Heart left ventricle (tissue), 16 donors: ENCODE results near the gene GADD45GIP1. TPM values are rescaled to one million over a fixed set of nuclear protein-coding genes. Genes with fewer than 3 reads are reported as not detected.

Experiments used
- ATAC-seq, 4 donors: fragments of 200-7000 bp; cut with Tn5 transposase; one replicate each; pipeline ENCODE4 v1.9.1; 2020 to 2022; ENCODE audit warnings: moderate library complexity in 4 of 4, mild to moderate bottlenecking in 3 of 4, moderate number of reproducible peaks in 1 of 4
- DNase-seq, 5 donors: peaks; one replicate each; pipeline ENCODE4 v3.0.0-alpha.2; 2020
- H3K27ac ChIP-seq, 12 donors: fragments of 200-600 bp; sonication (generic) in 4 of 12; one replicate each; pipeline versions ENCODE4 v1.5.0 to v1.8.0; 2016 to 2022; ENCODE audit warnings: mild to moderate bottlenecking in 2 of 12
- H3K27me3 ChIP-seq, 9 donors: fragments of 200-600 bp; sonication (generic) in 2 of 9; one replicate each; pipeline versions ENCODE4 v1.5.1 to v1.8.0; 2016 to 2022; ENCODE audit warnings: mild to moderate bottlenecking in 3 of 9
- H3K36me3 ChIP-seq, 9 donors: fragments of 200-600 bp; sonication (generic) in 2 of 9; one replicate each; pipeline versions ENCODE4 v1.5.0 to v1.8.0; 2018 to 2022; ENCODE audit warnings: mild to moderate bottlenecking in 2 of 9
- H3K4me1 ChIP-seq, 12 donors: fragments of 200-600 bp; sonication (generic) in 4 of 12; one replicate each; pipeline versions ENCODE4 v1.5.0 to v1.8.0; 2016 to 2022; ENCODE audit warnings: mild to moderate bottlenecking in 3 of 12
- H3K4me3 ChIP-seq, 12 donors: fragments of 200-600 bp; sonication (generic) in 4 of 12; one replicate each; pipeline versions ENCODE4 v1.5.0 to v1.8.0; 2017 to 2022; ENCODE audit warnings: mild to moderate bottlenecking in 9 of 12, moderate library complexity in 4 of 12
- H3K9me3 ChIP-seq, 12 donors: fragments of 200-600 bp; sonication (generic) in 4 of 12; one replicate each; pipeline versions ENCODE4 v1.5.0 to v1.8.0; 2016 to 2022; ENCODE audit warnings: mild to moderate bottlenecking in 1 of 12
- CTCF ChIP-seq, 12 donors: fragments of 200-600 bp; sonication (generic) in 4 of 12; IDR thresholded peaks; one replicate each; pipeline versions ENCODE4 v1.5.0 to v1.8.0; 2018 to 2022; ENCODE audit warnings: antibody characterized with exemption in 12 of 12, mild to moderate bottlenecking in 5 of 12
- POLR2A ChIP-seq, 2 donors: fragments of 450-650 bp; IDR thresholded peaks; one replicate each; pipeline ENCODE4 v1.6.1; 2017; ENCODE audit warnings: antibody characterized with exemption in 2 of 2, mild to moderate bottlenecking in 2 of 2, moderate library complexity in 2 of 2
- WGBS, 4 donors: extraction: QIAGEN DNeasy Blood & Tissue Kit in 2 of 4; methylation state at CpG; one replicate each; pipeline versions ENCODE4 v1.1.5 to v1.1.7; 2013 to 2018; 5-methylcytosine and 5-hydroxymethylcytosine counted together
- intact Hi-C, 10 donors: fragments of 100-400 bp; cut with DNase I; formaldehyde crosslinking; loops; one replicate each; pipeline versions ENCODE4 v1.11.1 to v1.14.2; 2022
- microRNA-seq, 4 donors: library from miRNA; unstranded; fragments of <30 nt; microRNA quantifications; one replicate each; pipeline versions ENCODE4 to v1.2.0, GENCODE V29; 2017 to 2020
- polyA plus RNA-seq, 2 donors: library from polyadenylated mRNA; stranded (reverse); fragments of 200-250 nt; gene quantifications; one replicate each; pipeline ENCODE4 v1.2.3, GENCODE V29; 2013
- total RNA-seq, 9 donors: library from RNA; depleted of rRNA in 2 of 9; stranded (reverse); fragments of >200 nt in 2 of 9; fragmentation: NEBNext Ultra II Directional in 3 of 9; extraction: Animal tissue kit (Norgen Biotek cat#: 25700) in 3 of 9; gene quantifications; one replicate each; pipeline versions ENCODE4 v1.1.0 to v1.2.4, GENCODE V29; 2016 to 2023
- donor health status: ischemic (EF 13 %, LVEDD 7.1; RV severe dilation, severe dysfunction).
- donor health status: healthy with polysubstance abuse.
- donor health status: DM: no; HTN: yes; CAD: no.
- donor health status: DM: no; HTN: no; CAD: no.
- donor health status: ischemic (EF 25% LVEDD 6.9; RV normal size, moderate dysfunction).
- donor health status: ischemic (EF 25% LVEDD 5.7; RV mildly dilated, moderate dysfunction).
- donor health status: healthy.
- donor health status: DM: yes; HTN: yes; CAD: no.
- donor health status: ischemic (EF 35%, LVEDD 5.7; RV mildly dilated, moderate dysfunction).
- donor health status: nonischemic (EF 11% LVEDD 7.7; RV severe dilation, severe dysfunction).
- donor health status: DM: yes; HTN: yes; CAD: no.
- donor health status: PGD.
- donor health status: ischemic (EF 29% LVEDD 5.4; RV normal size, mild dysfunction).
- donor health status: nonischemic (EF 23%, LVEDD 6.1; RV moderate dilation, normal function).

Gene GADD45GIP1
- total and polyA plus RNA-seq, 11 donors = 17.2 to 119 (median 30.4) TPM

GRCh38 chr19:12907166-12907565, 49.9 kb downstream of the GADD45GIP1 start:
- peaks cover 0 to 1% (median under 1%) of the 10 kb centered on the region in 12 donors for H3K4me1 ChIP-seq
- no peaks in the 10 kb centered on the region for H3K9me3 ChIP-seq
- H3K4me3 ChIP-seq = no peak overlapping the region
- no peaks in the 10 kb centered on the region for H3K27me3 ChIP-seq
- no peak overlapping the region for H3K27ac ChIP-seq
- ATAC-seq = peak in 1 of 4 donors; percentile 48
- H3K36me3 ChIP-seq = no peaks in the 10 kb centered on the region
- no peak for DNase-seq
- TF ChIP-seq CTCF (IDR thresholded peaks at IDR 0.05) (no peak), POLR2A (IDR thresholded peaks at IDR 0.05) (no peak)
- 89 to 94% (median 92%) methylated on average over 9 of the region's 9 CpGs for WGBS, 4 donors
- intact Hi-C loops = no loop called here

Small RNAs within 50 kb of the gene (microRNA-seq; reads per million reads assigned to microRNA genes)
- gene MIR5695 (0 reads per million in 4 donors), gene MIR6515 (0.77 to 2.6 (median 1.4) reads per million in 4 donors)

Other genes with a start within 250 kb of the GADD45GIP1 start
- gene TNPO2, start 233.3 kb downstream of the GADD45GIP1 start, total RNA-seq = 10 to 100 TPM; 33.7 to 57.4 (median 42.6) TPM
- gene TNPO2, start 233.3 kb downstream of the GADD45GIP1 start, polyA plus RNA-seq = 10 to 100 TPM; 18.0 to 29.2 TPM
- gene TRIR, start 222.5 kb downstream of the GADD45GIP1 start, total RNA-seq = 100 to 1,000 TPM in 6 of 9 donors, 10 to 100 TPM in 3; 90.4 to 305 (median 118) TPM
- gene TRIR, start 222.5 kb downstream of the GADD45GIP1 start, polyA plus RNA-seq = 100 to 1,000 TPM; 226 to 234 TPM
- gene GET3, start 219.7 kb downstream of the GADD45GIP1 start, total RNA-seq = 10 to 100 TPM; 54.3 to 81.5 (median 61.8) TPM
- gene GET3, start 219.7 kb downstream of the GADD45GIP1 start, polyA plus RNA-seq = 100 to 1,000 TPM in 1 of 2 donors, 10 to 100 TPM in 1; 76.3 to 133 TPM
- not detected for gene BEST2, start 205.4 kb downstream of the GADD45GIP1 start, total RNA-seq
- gene BEST2, start 205.4 kb downstream of the GADD45GIP1 start, polyA plus RNA-seq = not detected
- 10 to 100 TPM; 45.5 to 90.1 (median 62.6) TPM for gene HOOK2, start 181.7 kb downstream of the GADD45GIP1 start, total RNA-seq
- 10 to 100 TPM; 29.9 to 83.5 TPM for gene HOOK2, start 181.7 kb downstream of the GADD45GIP1 start, polyA plus RNA-seq
- 100 to 1,000 TPM in 4 of 9 donors, 10 to 100 TPM in 5; 19.6 to 205 (median 67.6) TPM for gene JUNB, start 165.7 kb downstream of the GADD45GIP1 start, total RNA-seq
- gene JUNB, start 165.7 kb downstream of the GADD45GIP1 start, polyA plus RNA-seq = 10 to 100 TPM; 29.6 to 52.9 TPM
- gene PRDX2, start 155.4 kb downstream of the GADD45GIP1 start, total RNA-seq = 1,000 to 10,000 TPM in 2 of 9 donors, 100 to 1,000 TPM in 7; 435 to 1,432 (median 684) TPM
- 100 to 1,000 TPM; 544 to 645 TPM for gene PRDX2, start 155.4 kb downstream of the GADD45GIP1 start, polyA plus RNA-seq
- gene THSD8, start 155.2 kb downstream of the GADD45GIP1 start, total RNA-seq = 1 to 10 TPM in 7 of 9 donors, not detected in 2; 1.2 to 6.8 (median 2.2) TPM
- gene THSD8, start 155.2 kb downstream of the GADD45GIP1 start, polyA plus RNA-seq = 1 to 10 TPM in 1 of 2 donors, under 1 TPM in 1; 0.35 to 3.2 TPM
- 1 to 10 TPM in 8 of 9 donors, under 1 TPM in 1; 0.63 to 7.6 (median 4.0) TPM for gene RNASEH2A, start 150.6 kb downstream of the GADD45GIP1 start, total RNA-seq
- 1 to 10 TPM; 1.3 to 8.6 TPM for gene RNASEH2A, start 150.6 kb downstream of the GADD45GIP1 start, polyA plus RNA-seq
- gene RTBDN, start 122.6 kb downstream of the GADD45GIP1 start, total RNA-seq = not detected
- not detected for gene RTBDN, start 122.6 kb downstream of the GADD45GIP1 start, polyA plus RNA-seq
- gene MAST1, start 118.7 kb downstream of the GADD45GIP1 start, total RNA-seq = 1 to 10 TPM in 2 of 9 donors, under 1 TPM in 4, not detected in 3; 0.27 to 1.7 (median 0.31) TPM
- gene MAST1, start 118.7 kb downstream of the GADD45GIP1 start, polyA plus RNA-seq = under 1 TPM; 0.15 to 0.37 TPM
- 10 to 100 TPM; 15.9 to 41.1 (median 23.3) TPM for gene DNASE2, start 75.8 kb downstream of the GADD45GIP1 start, total RNA-seq
- gene DNASE2, start 75.8 kb downstream of the GADD45GIP1 start, polyA plus RNA-seq = 10 to 100 TPM; 11.7 to 31.7 TPM
- gene KLF1, start 70.0 kb downstream of the GADD45GIP1 start, total RNA-seq = under 1 TPM in 2 of 9 donors, not detected in 7; 0.19 to 0.25 TPM
- not detected for gene KLF1, start 70.0 kb downstream of the GADD45GIP1 start, polyA plus RNA-seq
- gene GCDH, start 66.1 kb downstream of the GADD45GIP1 start, total RNA-seq = 100 to 1,000 TPM in 1 of 9 donors, 10 to 100 TPM in 8; 29.8 to 105 (median 46.7) TPM
- 100 to 1,000 TPM in 1 of 2 donors, 10 to 100 TPM in 1; 28.7 to 107 TPM for gene GCDH, start 66.1 kb downstream of the GADD45GIP1 start, polyA plus RNA-seq
- gene SYCE2, start 37.9 kb downstream of the GADD45GIP1 start, total RNA-seq = under 1 TPM in 1 of 9 donors, not detected in 8; 0.24 TPM
- gene SYCE2, start 37.9 kb downstream of the GADD45GIP1 start, polyA plus RNA-seq = under 1 TPM in 1 of 2 donors, not detected in 1; 0.06 TPM
- 10 to 100 TPM; 35.0 to 49.6 (median 40.6) TPM for gene FARSA, start 23.5 kb downstream of the GADD45GIP1 start, total RNA-seq
- gene FARSA, start 23.5 kb downstream of the GADD45GIP1 start, polyA plus RNA-seq = 100 to 1,000 TPM in 1 of 2 donors, 10 to 100 TPM in 1; 37.3 to 104 TPM
- 100 to 1,000 TPM; 231 to 816 (median 380) TPM for gene CALR, start 18.6 kb downstream of the GADD45GIP1 start, total RNA-seq
- gene CALR, start 18.6 kb downstream of the GADD45GIP1 start, polyA plus RNA-seq = 100 to 1,000 TPM; 227 to 771 TPM
- 100 to 1,000 TPM; 130 to 272 (median 161) TPM for gene RAD23A, start 11.4 kb downstream of the GADD45GIP1 start, total RNA-seq
- gene RAD23A, start 11.4 kb downstream of the GADD45GIP1 start, polyA plus RNA-seq = 100 to 1,000 TPM; 186 to 212 TPM
- 10 to 100 TPM in 4 of 9 donors, 1 to 10 TPM in 5; 2.9 to 13.6 (median 9.0) TPM for gene DAND5, start 12.4 kb upstream of the GADD45GIP1 start, total RNA-seq
- 1 to 10 TPM; 1.4 to 4.7 TPM for gene DAND5, start 12.4 kb upstream of the GADD45GIP1 start, polyA plus RNA-seq
- 100 to 1,000 TPM in 8 of 9 donors, 10 to 100 TPM in 1; 81.4 to 147 (median 122) TPM for gene NFIX, start 38.3 kb upstream of the GADD45GIP1 start, total RNA-seq
- 10 to 100 TPM; 42.1 to 55.2 TPM for gene NFIX, start 38.3 kb upstream of the GADD45GIP1 start, polyA plus RNA-seq
- 10 to 100 TPM in 3 of 9 donors, 1 to 10 TPM in 6; 5.2 to 19.1 (median 8.3) TPM for gene LYL1, start 145.6 kb upstream of the GADD45GIP1 start, total RNA-seq
- 1 to 10 TPM; 7.7 to 8.4 TPM for gene LYL1, start 145.6 kb upstream of the GADD45GIP1 start, polyA plus RNA-seq
- 10 to 100 TPM; 15.1 to 22.6 (median 16.2) TPM for gene TRMT1, start 159.5 kb upstream of the GADD45GIP1 start, total RNA-seq
- gene TRMT1, start 159.5 kb upstream of the GADD45GIP1 start, polyA plus RNA-seq = 10 to 100 TPM; 26.4 to 32.4 TPM
- 10 to 100 TPM; 28.7 to 88.2 (median 41.8) TPM for gene NACC1, start 161.0 kb upstream of the GADD45GIP1 start, total RNA-seq
- 10 to 100 TPM; 49.6 to 74.2 TPM for gene NACC1, start 161.0 kb upstream of the GADD45GIP1 start, polyA plus RNA-seq
- gene STX10, start 193.2 kb upstream of the GADD45GIP1 start, total RNA-seq = 10 to 100 TPM; 24.0 to 48.8 (median 35.8) TPM
- 10 to 100 TPM; 52.5 to 64.7 TPM for gene STX10, start 193.2 kb upstream of the GADD45GIP1 start, polyA plus RNA-seq
- 100 to 1,000 TPM in 1 of 9 donors, 10 to 100 TPM in 8; 17.6 to 101 (median 29.1) TPM for gene IER2, start 193.2 kb upstream of the GADD45GIP1 start, total RNA-seq
- 10 to 100 TPM; 21.8 to 35.7 TPM for gene IER2, start 193.2 kb upstream of the GADD45GIP1 start, polyA plus RNA-seq